Hepatocyte (in vitro differentiated cells): ENCODE measurements around the gene IFI44L. TPM values are rescaled to one million over a fixed set of nuclear protein-coding genes. Genes with fewer than 3 reads are reported as not detected.

Experiments used
- DNase-seq: peaks from one replicate; pipeline ENCODE4 v3.0.0-alpha.2; 2016; ENCODE audit warnings: low spot score
- H2AFZ ChIP-seq: fragments of 200-600 bp; sonication (generic); 2 replicates; pipeline ENCODE4 v1.6.0; 2016; ENCODE audit warnings: antibody characterized with exemption, mild to moderate bottlenecking
- H3K27ac ChIP-seq: fragments of 200-600 bp; sonication (generic); 2 replicates; pipeline ENCODE4 v1.5.1; 2016; ENCODE audit warnings: mild to moderate bottlenecking
- H3K27me3 ChIP-seq: fragments of 200-600 bp; sonication (generic); 2 replicates; pipeline ENCODE4 v1.6.1; 2016
- H3K36me3 ChIP-seq: fragments of 200-600 bp; sonication (generic); replicated peaks from 2 replicates; pipeline ENCODE4 v1.5.1; 2016; ENCODE audit warnings: low read depth; ENCODE audit not compliant: insufficient read depth
- H3K4me1 ChIP-seq: fragments of 200-600 bp; sonication (generic); 2 replicates; pipeline ENCODE4 v1.5.1; 2016; ENCODE audit warnings: mild to moderate bottlenecking, moderate library complexity; ENCODE audit not compliant: insufficient read depth
- H3K4me2 ChIP-seq: fragments of 200-600 bp; sonication (generic); 2 replicates; pipeline ENCODE4 v1.6.0; 2016
- H3K4me3 ChIP-seq: fragments of 200-600 bp; sonication (generic); 2 replicates; pipeline ENCODE4 v1.5.1; 2016; ENCODE audit warnings: mild to moderate bottlenecking
- H3K79me2 ChIP-seq: fragments of 200-600 bp; sonication (generic); 2 replicates; pipeline ENCODE4 v1.6.0; 2017; ENCODE audit warnings: mild to moderate bottlenecking
- H3K9me2 ChIP-seq: fragments of 200-600 bp; sonication (generic); replicated peaks from 2 replicates; pipeline ENCODE4 v1.6.0; 2017; ENCODE audit warnings: mild to moderate bottlenecking; ENCODE audit not compliant: insufficient read depth
- H3K9me3 ChIP-seq: fragments of 200-600 bp; sonication (generic); 2 replicates; pipeline ENCODE4 v1.5.1; 2016; ENCODE audit warnings: low read depth, mild to moderate bottlenecking
- H4K20me1 ChIP-seq: fragments of 200-600 bp; sonication (generic); 2 replicates; pipeline ENCODE4 v1.6.0; 2016; ENCODE audit warnings: mild to moderate bottlenecking; ENCODE audit not compliant: insufficient read depth, poor library complexity, severe bottlenecking
- CTCF ChIP-seq: fragments of 200-600 bp; sonication (generic); IDR thresholded peaks from 2 replicates; pipeline ENCODE4 v1.5.1; 2016; ENCODE audit warnings: antibody characterized with exemption, mild to moderate bottlenecking; ENCODE audit not compliant: poor library complexity
- EZH2 ChIP-seq: fragments of 200-600 bp; sonication (generic); IDR thresholded peaks from 2 replicates; pipeline ENCODE4 v1.6.1; 2016; ENCODE audit warnings: antibody characterized with exemption, mild to moderate bottlenecking, borderline replicate concordance
- EZH2phosphoT487 ChIP-seq: fragments of 200-600 bp; sonication (generic); IDR thresholded peaks from one replicate; pipeline ENCODE4 v1.6.1; 2018; ENCODE audit warnings: antibody characterized with exemption, mild to moderate bottlenecking, low read depth, moderate library complexity; ENCODE audit not compliant: unreplicated experiment, severe bottlenecking
- WGBS: methylation state at CpG from one replicate; pipeline ENCODE4 v1.1.6; 2016; ENCODE audit warnings: low lambda C conversion rate; ENCODE audit errors: missing lambda C conversion rate; 5-methylcytosine and 5-hydroxymethylcytosine counted together
- polyA plus RNA-seq: library from polyadenylated mRNA; unstranded; fragments of >200 nt; fragmentation: Nextera tagmentation; extraction: Ambion mirVana; gene quantifications from 2 replicates; pipeline ENCODE4 v1.2.1, GENCODE V29; 2016
- total RNA-seq: library from RNA; depleted of rRNA; stranded (reverse); fragments of >200 nt; gene quantifications from 2 replicates; pipeline ENCODE4 v1.2.3, GENCODE V29; 2014

The IFI44L gene
- total and polyA plus RNA-seq, 2 experiments from 2014 or later = 0.19 to 2.6 TPM

GRCh38 chr1:78663923-78664322, 43.7 kb downstream of the IFI44L start:
- DNase-seq = no peak
- no peaks in the 10 kb centered on the region for H3K79me2 ChIP-seq
- H4K20me1 ChIP-seq = no peaks in the 10 kb centered on the region
- no peaks in the 10 kb centered on the region for H3K36me3 ChIP-seq
- no peak overlapping the region for H3K4me3 ChIP-seq
- no peak overlapping the region for H3K4me2 ChIP-seq
- TF ChIP-seq EZH2 = no peak
- no peak for TF ChIP-seq CTCF
- TF ChIP-seq EZH2phosphoT487 = no peak
- H3K9me3 ChIP-seq = no peaks in the 10 kb centered on the region
- H3K27me3 ChIP-seq = peaks cover 9% of the 10 kb centered on the region
- H3K27ac ChIP-seq = no peak overlapping the region
- no peaks in the 10 kb centered on the region for H3K4me1 ChIP-seq
- no peaks in the 10 kb centered on the region for H3K9me2 ChIP-seq
- 78% methylated on average over 2 of the region's 2 CpGs for WGBS
- no peak overlapping the region for H2AFZ ChIP-seq

- no peaks in the 10 kb centered on the region for H4K20me1 ChIP-seq
- no peaks in the 10 kb centered on the region for H3K36me3 ChIP-seq
- no peak overlapping the region for H3K27ac ChIP-seq
- no peak for DNase-seq
- 89% methylated on average over 1 of the region's 1 CpG for WGBS
- H3K4me1 ChIP-seq = no peaks in the 10 kb centered on the region
- H3K4me3 ChIP-seq = no peak overlapping the region
- peaks cover 9% of the 10 kb centered on the region for H3K27me3 ChIP-seq
- no peaks in the 10 kb centered on the region for H3K9me3 ChIP-seq
- no peaks in the 10 kb centered on the region for H3K79me2 ChIP-seq
- no peak overlapping the region for H3K4me2 ChIP-seq
- no peaks in the 10 kb centered on the region for H3K9me2 ChIP-seq
- H2AFZ ChIP-seq = no peak overlapping the region
- TF ChIP-seq CTCF = no peak
- TF ChIP-seq EZH2phosphoT487 = no peak
- TF ChIP-seq EZH2 = no peak
Observed at GRCh38 chr1:78664763-78665162, 44.5 kb downstream of the IFI44L start.

GRCh38 chr1:78665809-78666208, 45.6 kb downstream of the IFI44L start:
- H3K36me3 ChIP-seq = no peaks in the 10 kb centered on the region
- no peak overlapping the region for H3K27ac ChIP-seq
- H2AFZ ChIP-seq = no peak overlapping the region
- no peak overlapping the region for H3K4me3 ChIP-seq
- WGBS = 87% methylated on average over 6 of the region's 6 CpGs
- H3K4me1 ChIP-seq = no peaks in the 10 kb centered on the region
- H3K4me2 ChIP-seq = no peak overlapping the region
- DNase-seq = no peak
- H3K79me2 ChIP-seq = no peaks in the 10 kb centered on the region
- no peak for TF ChIP-seq EZH2
- no peak for TF ChIP-seq EZH2phosphoT487
- no peak for TF ChIP-seq CTCF
- H3K9me3 ChIP-seq = no peaks in the 10 kb centered on the region
- peaks cover 9% of the 10 kb centered on the region for H3K27me3 ChIP-seq
- H3K9me2 ChIP-seq = no peaks in the 10 kb centered on the region
- H4K20me1 ChIP-seq = no peaks in the 10 kb centered on the region

GRCh38 chr1:78667939-78668338, 47.7 kb downstream of the IFI44L start:
- 69% methylated on average over 1 of the region's 1 CpG for WGBS
- no peak overlapping the region for H3K4me2 ChIP-seq
- H3K9me3 ChIP-seq = no peaks in the 10 kb centered on the region
- H3K4me3 ChIP-seq = no peak overlapping the region
- no peak for DNase-seq
- H4K20me1 ChIP-seq = no peaks in the 10 kb centered on the region
- H3K27me3 ChIP-seq = peaks cover 3% of the 10 kb centered on the region
- H3K79me2 ChIP-seq = no peaks in the 10 kb centered on the region
- H3K4me1 ChIP-seq = no peaks in the 10 kb centered on the region
- H2AFZ ChIP-seq = no peak overlapping the region
- H3K9me2 ChIP-seq = no peaks in the 10 kb centered on the region
- H3K27ac ChIP-seq = no peak overlapping the region
- H3K36me3 ChIP-seq = no peaks in the 10 kb centered on the region
- no peak for TF ChIP-seq EZH2
- no peak for TF ChIP-seq EZH2phosphoT487
- no peak for TF ChIP-seq CTCF
